ENCODE measurements around the gene ARFGEF3. TPM values are rescaled to one million over a fixed set of nuclear protein-coding genes. Genes with fewer than 3 reads are reported as not detected.
"Not testable (repeated sequence)": the region's sequence is repeated elsewhere in the genome, so short reads cannot be mapped to it uniquely, and the experiment has no call there.

The ARFGEF3 gene
- total and polyA plus RNA-seq, 4 donors: 9.8 to 45.6 (median 19.9) TPM

DNA sequence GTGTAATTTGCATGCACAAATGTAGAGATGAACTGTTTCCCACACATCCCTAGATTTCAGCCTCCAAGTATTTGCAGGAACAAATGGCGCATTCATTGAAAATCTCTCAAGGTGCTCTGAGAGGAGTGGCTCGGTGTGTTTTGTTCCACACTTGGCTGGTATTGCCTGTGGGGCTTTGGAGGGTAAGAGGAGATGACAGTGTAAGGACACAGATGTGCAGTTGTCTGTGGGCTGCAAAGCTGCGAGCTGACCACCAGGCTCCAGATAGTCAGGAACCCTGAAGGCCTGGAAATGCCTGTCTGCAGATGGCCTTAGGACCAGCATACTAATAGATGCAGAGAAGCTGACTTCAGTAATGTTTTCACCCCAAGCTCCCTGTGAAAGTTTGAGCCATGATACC lies 114.2 kb downstream of the ARFGEF3 start:
- Histone ChIP-seq H3K36me3 (ENCODE audit: control insufficient read depth, insufficient read depth, low read length) (peaks cover 3% of the 10 kb centered on the region), H3K27ac (ENCODE audit: low read depth, low read length) (no peak overlapping the region), H3K4me1 (ENCODE audit: control insufficient read depth, insufficient read depth, low read length) (no peaks in the 10 kb centered on the region), H3K4me3 (ENCODE audit: low read depth, low read length) (no peak overlapping the region), H3K27me3 (ENCODE audit: control insufficient read depth, insufficient read depth, low read length) (no peaks in the 10 kb centered on the region), H3K9me3 (ENCODE audit: control insufficient read depth, insufficient read depth, low read length) (no peaks in the 10 kb centered on the region)
- WGBS (ENCODE audit: insufficient coverage): 69% methylated on average over 3 of the region's 3 CpGs
- peak in 1 of 6 donors; percentile 5 for DNase-seq (ENCODE audit: low read depth in 4 of 6, low spot score in 6 of 6)

DNA sequence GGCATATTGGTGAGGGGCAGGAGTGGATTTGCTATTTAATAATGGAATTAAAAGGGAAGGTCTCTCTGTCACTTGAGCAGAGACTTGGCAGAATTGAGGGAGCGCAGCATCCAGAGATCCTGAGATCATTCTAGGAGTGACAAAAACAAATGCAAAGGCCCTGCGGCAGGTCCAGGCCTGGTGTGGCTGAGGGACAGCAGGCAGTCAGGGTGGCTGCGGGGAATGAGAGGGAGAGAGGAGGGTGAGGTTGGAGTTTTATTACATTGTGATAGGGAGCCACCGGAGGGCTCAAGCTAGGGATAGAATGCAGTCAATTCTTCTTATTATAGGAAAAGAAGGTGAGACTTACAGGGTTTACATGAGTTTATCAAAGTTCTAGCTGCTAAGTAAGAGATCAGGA lies 116.1 kb downstream of the ARFGEF3 start:
- no peaks in the 10 kb centered on the region for H3K27me3 ChIP-seq (ENCODE audit: control insufficient read depth, insufficient read depth, low read length)
- no peak for DNase-seq (ENCODE audit: low read depth in 4 of 6, low spot score in 6 of 6)
- H3K4me1 ChIP-seq (ENCODE audit: control insufficient read depth, insufficient read depth, low read length): no peaks in the 10 kb centered on the region
- 97% methylated on average over 4 of the region's 4 CpGs for WGBS (ENCODE audit: insufficient coverage)
- H3K9me3 ChIP-seq (ENCODE audit: control insufficient read depth, insufficient read depth, low read length): no peaks in the 10 kb centered on the region
- peaks cover 3% of the 10 kb centered on the region for H3K36me3 ChIP-seq (ENCODE audit: control insufficient read depth, insufficient read depth, low read length)
- H3K27ac ChIP-seq (ENCODE audit: low read depth, low read length): no peak overlapping the region
- H3K4me3 ChIP-seq (ENCODE audit: low read depth, low read length): no peak overlapping the region

GRCh38 chr6:138278326-138278725 lies 116.6 kb downstream of the ARFGEF3 start:
- no peak overlapping the region for H3K27ac ChIP-seq (ENCODE audit: low read depth, low read length)
- H3K4me3 ChIP-seq (ENCODE audit: low read depth, low read length): no peak overlapping the region

GRCh38 chr6:138285800-138286199 lies 124.1 kb downstream of the ARFGEF3 start:
- no peak overlapping the region for H3K4me3 ChIP-seq (ENCODE audit: low read depth, low read length)
- 95% methylated on average over 4 of the region's 6 CpGs for WGBS (ENCODE audit: insufficient coverage)
- no peaks in the 10 kb centered on the region for H3K9me3 ChIP-seq (ENCODE audit: control insufficient read depth, insufficient read depth, low read length)
- H3K27ac ChIP-seq (ENCODE audit: low read depth, low read length): no peak overlapping the region
- H3K4me1 ChIP-seq (ENCODE audit: control insufficient read depth, insufficient read depth, low read length): no peaks in the 10 kb centered on the region
- peaks cover 14% of the 10 kb centered on the region for H3K36me3 ChIP-seq (ENCODE audit: control insufficient read depth, insufficient read depth, low read length)
- no peaks in the 10 kb centered on the region for H3K27me3 ChIP-seq (ENCODE audit: control insufficient read depth, insufficient read depth, low read length)
- no peak for DNase-seq (ENCODE audit: low read depth in 4 of 6, low spot score in 6 of 6)

More at GRCh38 chr6:138278326-138278725, 116.6 kb downstream of the ARFGEF3 start:
- H3K9me3 ChIP-seq (ENCODE audit: control insufficient read depth, insufficient read depth, low read length): no peaks in the 10 kb centered on the region
- no peaks in the 10 kb centered on the region for H3K27me3 ChIP-seq (ENCODE audit: control insufficient read depth, insufficient read depth, low read length)
- peaks cover 3% of the 10 kb centered on the region for H3K36me3 ChIP-seq (ENCODE audit: control insufficient read depth, insufficient read depth, low read length)
- peak in 5 of 6 donors; percentile 10 to 82 (median 29) for DNase-seq (ENCODE audit: low read depth in 4 of 6, low spot score in 6 of 6)
- WGBS (ENCODE audit: insufficient coverage): 74% methylated on average over 12 of the region's 12 CpGs
- H3K4me1 ChIP-seq (ENCODE audit: control insufficient read depth, insufficient read depth, low read length): no peaks in the 10 kb centered on the region

- DNase-seq (ENCODE audit: low read depth in 4 of 6, low spot score in 6 of 6): no peak
- no peaks in the 10 kb centered on the region for H3K27me3 ChIP-seq (ENCODE audit: control insufficient read depth, insufficient read depth, low read length)
- H3K27ac ChIP-seq (ENCODE audit: low read depth, low read length): no peak overlapping the region
- WGBS (ENCODE audit: insufficient coverage): 98% methylated on average over 17 of the region's 17 CpGs
- no peaks in the 10 kb centered on the region for H3K9me3 ChIP-seq (ENCODE audit: control insufficient read depth, insufficient read depth, low read length)
- H3K4me3 ChIP-seq (ENCODE audit: low read depth, low read length): no peak overlapping the region
- H3K4me1 ChIP-seq (ENCODE audit: control insufficient read depth, insufficient read depth, low read length): no peaks in the 10 kb centered on the region
- peaks cover 23% of the 10 kb centered on the region for H3K36me3 ChIP-seq (ENCODE audit: control insufficient read depth, insufficient read depth, low read length)
Observed at GRCh38 chr6:138286698-138287097, 125.0 kb downstream of the ARFGEF3 start.

GRCh38 chr6:138287144-138287955 lies 125.6 kb downstream of the ARFGEF3 start:
- H3K27me3 ChIP-seq (ENCODE audit: control insufficient read depth, insufficient read depth, low read length): no peaks in the 10 kb centered on the region
- peak in 1 of 6 donors; percentile 39 for DNase-seq (ENCODE audit: low read depth in 4 of 6, low spot score in 6 of 6)
- no peaks in the 10 kb centered on the region for H3K4me1 ChIP-seq (ENCODE audit: control insufficient read depth, insufficient read depth, low read length)
- no peak overlapping the region for H3K27ac ChIP-seq (ENCODE audit: low read depth, low read length)
- peaks cover 29% of the 10 kb centered on the region for H3K36me3 ChIP-seq (ENCODE audit: control insufficient read depth, insufficient read depth, low read length)
- WGBS (ENCODE audit: insufficient coverage): 90% methylated on average over 11 of the region's 11 CpGs
- H3K4me3 ChIP-seq (ENCODE audit: low read depth, low read length): no peak overlapping the region
- H3K9me3 ChIP-seq (ENCODE audit: control insufficient read depth, insufficient read depth, low read length): no peaks in the 10 kb centered on the region

- H3K27me3 ChIP-seq (ENCODE audit: control insufficient read depth, insufficient read depth, low read length); H3K27ac ChIP-seq (ENCODE audit: low read depth, low read length); H3K4me3 ChIP-seq (ENCODE audit: low read depth, low read length); H3K4me1 ChIP-seq (ENCODE audit: control insufficient read depth, insufficient read depth, low read length); DNase-seq (ENCODE audit: low read depth in 4 of 6, low spot score in 6 of 6); H3K9me3 ChIP-seq (ENCODE audit: control insufficient read depth, insufficient read depth, low read length): not testable (repeated sequence)
- WGBS (ENCODE audit: insufficient coverage): 85% methylated on average over 4 of the region's 6 CpGs
- H3K36me3 ChIP-seq (ENCODE audit: control insufficient read depth, insufficient read depth, low read length): peaks cover 36% of the 10 kb centered on the region
Observed at GRCh38 chr6:138288428-138289085, 126.8 kb downstream of the ARFGEF3 start.

GRCh38 chr6:138289739-138290138 lies 128.0 kb downstream of the ARFGEF3 start:
- DNase-seq (ENCODE audit: low read depth in 4 of 6, low spot score in 6 of 6): peak in 1 of 6 donors; percentile 14
- Histone ChIP-seq H3K36me3 (ENCODE audit: control insufficient read depth, insufficient read depth, low read length) (peaks cover 36% of the 10 kb centered on the region), H3K27me3 (ENCODE audit: control insufficient read depth, insufficient read depth, low read length) (no peaks in the 10 kb centered on the region), H3K9me3 (ENCODE audit: control insufficient read depth, insufficient read depth, low read length) (no peaks in the 10 kb centered on the region), H3K27ac (ENCODE audit: low read depth, low read length) (no peak overlapping the region), H3K4me1 (ENCODE audit: control insufficient read depth, insufficient read depth, low read length) (no peaks in the 10 kb centered on the region), H3K4me3 (ENCODE audit: low read depth, low read length) (no peak overlapping the region)
- 61% methylated on average over 5 of the region's 6 CpGs for WGBS (ENCODE audit: insufficient coverage)

- no peak for DNase-seq (ENCODE audit: low read depth in 4 of 6, low spot score in 6 of 6)
- Histone ChIP-seq H3K4me3 (ENCODE audit: low read depth, low read length) (no peak overlapping the region), H3K27me3 (ENCODE audit: control insufficient read depth, insufficient read depth, low read length) (no peaks in the 10 kb centered on the region), H3K4me1 (ENCODE audit: control insufficient read depth, insufficient read depth, low read length) (no peaks in the 10 kb centered on the region), H3K36me3 (ENCODE audit: control insufficient read depth, insufficient read depth, low read length) (peaks cover 36% of the 10 kb centered on the region), H3K9me3 (ENCODE audit: control insufficient read depth, insufficient read depth, low read length) (no peaks in the 10 kb centered on the region), H3K27ac (ENCODE audit: low read depth, low read length) (no peak overlapping the region)
- WGBS (ENCODE audit: insufficient coverage): 75% methylated on average over 4 of the region's 5 CpGs
Observed at GRCh38 chr6:138290423-138290962, 128.8 kb downstream of the ARFGEF3 start.

All from spinal cord (tissue), 10 donors.